ENCODE results near the gene SETD3.

The SETD3 gene

GRCh38 chr14:99502989-99503421 is 22.3 kb upstream of the SETD3 start:
- no peak for TF ChIP-seq EZH2phosphoT487 (conservative IDR thresholded peaks at IDR 0.05; ENCODE audit: low read length)
- no peak for TF ChIP-seq CTCF (IDR thresholded peaks at IDR 0.05; ENCODE audit: insufficient read depth, low read length, poor library complexity, severe bottlenecking)
- no peak overlapping the region for H2AFZ ChIP-seq (ENCODE audit: low read depth, low read length, severe bottlenecking)
- no peaks in the 10 kb centered on the region for H3K9me3 ChIP-seq (ENCODE audit: insufficient read depth, low read length)
- no peaks in the 10 kb centered on the region for H4K20me1 ChIP-seq (ENCODE audit: low read depth, low read length)
- no peak overlapping the region for H3K9ac ChIP-seq (ENCODE audit: low read length)
- H3F3A ChIP-seq (ENCODE audit: insufficient read depth) = no peaks in the 10 kb centered on the region
- no peaks in the 10 kb centered on the region for H3K79me2 ChIP-seq (ENCODE audit: insufficient read depth, low read length)
- no peaks in the 10 kb centered on the region for H3K27me3 ChIP-seq (ENCODE audit: low read length)
- H3K27ac ChIP-seq (ENCODE audit: low read depth, low read length) = no peak overlapping the region
- peaks cover 18% of the 10 kb centered on the region; the same call in 1 of the 2 replicates for H3K36me3 ChIP-seq (ENCODE audit: low read length)
- H3K4me3 ChIP-seq (ENCODE audit: insufficient read depth, low read length, poor library complexity, severe bottlenecking) = no peak overlapping the region
- H3K4me2 ChIP-seq (ENCODE audit: low read depth, low read length, poor library complexity, severe bottlenecking) = no peak overlapping the region
- H3K9me2 ChIP-seq (replicated peaks; ENCODE audit: insufficient read depth, low read length) = no peaks in the 10 kb centered on the region

GRCh38 chr14:99497894-99498293 is 17.2 kb upstream of the SETD3 start:
- Histone ChIP-seq H3K27ac (ENCODE audit: low read depth, low read length) (no peak overlapping the region), H3K4me2 (ENCODE audit: low read depth, low read length, poor library complexity, severe bottlenecking) (no peak overlapping the region), H3K4me3 (ENCODE audit: insufficient read depth, low read length, poor library complexity, severe bottlenecking) (no peak overlapping the region), H3K79me2 (ENCODE audit: insufficient read depth, low read length) (peaks cover 2% of the 10 kb centered on the region; the same call in 1 of the 2 replicates), H2AFZ (ENCODE audit: low read depth, low read length, severe bottlenecking) (no peak overlapping the region), H3K9me3 (ENCODE audit: insufficient read depth, low read length) (no peaks in the 10 kb centered on the region), H3K9ac (ENCODE audit: low read length) (no peak overlapping the region), H3K36me3 (ENCODE audit: low read length) (peaks cover 29% of the 10 kb centered on the region; the same call in 1 of the 2 replicates), H4K20me1 (ENCODE audit: low read depth, low read length) (peaks cover 6% of the 10 kb centered on the region; the same call in 1 of the 2 replicates), H3F3A (ENCODE audit: insufficient read depth) (no peaks in the 10 kb centered on the region), H3K9me2 (replicated peaks; ENCODE audit: insufficient read depth, low read length) (no peaks in the 10 kb centered on the region), H3K27me3 (ENCODE audit: low read length) (no peaks in the 10 kb centered on the region)
- TF ChIP-seq EZH2phosphoT487 (conservative IDR thresholded peaks at IDR 0.05; ENCODE audit: low read length) (no peak), CTCF (IDR thresholded peaks at IDR 0.05; ENCODE audit: insufficient read depth, low read length, poor library complexity, severe bottlenecking) (no peak)

- Histone ChIP-seq H3K36me3 (ENCODE audit: low read length) (peaks cover 28% of the 10 kb centered on the region; the same call in 1 of the 2 replicates), H3K9ac (ENCODE audit: low read length) (no peak overlapping the region)
- TF ChIP-seq EZH2phosphoT487 (conservative IDR thresholded peaks at IDR 0.05; ENCODE audit: low read length) (no peak), CTCF (IDR thresholded peaks at IDR 0.05; ENCODE audit: insufficient read depth, low read length, poor library complexity, severe bottlenecking) (no peak)
These were observed 16.7 kb upstream of the SETD3 start for GRCh38 chr14:99497341-99497740.

More at GRCh38 chr14:99497341-99497740, 16.7 kb upstream of the SETD3 start:
- peaks cover 8% of the 10 kb centered on the region for H3K79me2 ChIP-seq (ENCODE audit: insufficient read depth, low read length)
- no peaks in the 10 kb centered on the region for H3K9me3 ChIP-seq (ENCODE audit: insufficient read depth, low read length)
- no peak overlapping the region for H3K4me3 ChIP-seq (ENCODE audit: insufficient read depth, low read length, poor library complexity, severe bottlenecking)
- H4K20me1 ChIP-seq (ENCODE audit: low read depth, low read length) = peaks cover 6% of the 10 kb centered on the region; the same call in 1 of the 2 replicates
- H3K9me2 ChIP-seq (replicated peaks; ENCODE audit: insufficient read depth, low read length) = no peaks in the 10 kb centered on the region
- H3K27ac ChIP-seq (ENCODE audit: low read depth, low read length) = no peak overlapping the region
- no peaks in the 10 kb centered on the region for H3K27me3 ChIP-seq (ENCODE audit: low read length)
- no peak overlapping the region for H2AFZ ChIP-seq (ENCODE audit: low read depth, low read length, severe bottlenecking)
- no peak overlapping the region for H3K4me2 ChIP-seq (ENCODE audit: low read depth, low read length, poor library complexity, severe bottlenecking)
- H3F3A ChIP-seq (ENCODE audit: insufficient read depth) = no peaks in the 10 kb centered on the region

Data from SU-DHL-6 (cell line).